HG03571 (cell line): Measurements from ENCODE around the gene UBALD2.

ENCODE experiments used
- ATAC-seq: cut with Tn5 transposase; IDR thresholded peaks from one replicate; pipeline ENCODE4 v1.9.1; 2021; ENCODE audit not compliant: unreplicated experiment

UBALD2 gene

DNA sequence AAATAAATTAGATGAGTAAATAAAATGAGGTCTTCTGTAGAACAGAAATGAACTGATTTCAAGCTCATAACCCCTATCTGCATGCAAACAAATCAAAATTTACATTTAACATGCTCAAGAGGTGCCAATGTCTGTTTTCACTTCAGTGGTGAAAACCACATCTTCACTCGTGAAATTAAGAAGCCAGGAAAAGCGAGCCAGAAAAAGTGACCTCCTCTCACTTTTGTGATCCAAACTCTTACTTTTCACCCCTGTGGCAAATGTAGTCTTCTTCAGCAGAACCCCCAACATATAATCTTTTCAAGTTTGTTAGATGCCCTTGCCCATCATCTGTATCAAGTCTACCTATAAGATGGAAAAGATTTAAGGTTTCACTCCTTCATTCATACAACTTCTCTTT, 52.4 kb downstream of the UBALD2 start:
- ATAC-seq = no peak

- no peak for ATAC-seq
These were observed 53.4 kb downstream of the UBALD2 start for GRCh38 chr17:76318586-76318985.
